Cardiac septum (tissue), 1 donor: Measurements from ENCODE around the gene TTLL11. TPM values are rescaled to one million over a fixed set of nuclear protein-coding genes. Genes with fewer than 3 reads are reported as not detected.
"Not testable (repeated sequence)": the region's sequence is repeated elsewhere in the genome, so short reads cannot be mapped to it uniquely, and the experiment has no call there.

Experiments used
- DNase-seq: peaks from one replicate; pipeline ENCODE4 v3.0.0-alpha.2; 2020; ENCODE audit warnings: low spot score
- intact Hi-C: fragments of 100-400 bp; cut with DNase I; formaldehyde crosslinking; loops from one replicate; pipeline ENCODE4 v1.14.0; 2022
- total RNA-seq: library from RNA; stranded (reverse); fragmentation: NEBNext Ultra II Directional; extraction: Animal tissue kit (Norgen Biotek cat#: 25700); gene quantifications from one replicate; pipeline ENCODE4 v1.2.1, GENCODE V29; 2021
- donor health status: DM: no; HTN: no; CAD: no.

TTLL11 gene
- total RNA-seq, 1 donor from 2014 or later: 12.6 TPM

DNA sequence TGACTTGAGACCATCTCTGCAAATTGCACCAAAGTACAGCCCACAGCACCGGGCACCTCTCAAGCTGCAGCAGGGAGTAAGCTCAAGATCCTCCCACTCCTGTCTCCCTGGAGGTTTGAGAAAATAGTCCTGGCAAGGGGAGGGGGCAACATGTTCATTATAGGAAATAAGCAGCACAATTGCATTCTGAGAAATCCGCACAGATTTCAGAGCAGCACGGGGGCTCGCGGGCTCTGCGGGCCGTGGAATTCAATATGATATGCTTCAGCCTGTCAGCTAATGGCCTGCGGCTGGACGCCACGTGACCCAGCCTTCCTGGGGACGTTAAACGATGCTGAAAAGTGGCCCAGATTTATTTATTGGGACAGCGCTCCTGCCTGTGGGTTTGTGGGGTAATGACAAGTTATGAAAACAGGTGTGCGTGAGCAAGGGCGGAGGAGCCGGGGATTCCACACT, 285.3 kb downstream of the TTLL11 start:
- intact Hi-C loops: no loop called here
- DNase-seq: no peak

DNA sequence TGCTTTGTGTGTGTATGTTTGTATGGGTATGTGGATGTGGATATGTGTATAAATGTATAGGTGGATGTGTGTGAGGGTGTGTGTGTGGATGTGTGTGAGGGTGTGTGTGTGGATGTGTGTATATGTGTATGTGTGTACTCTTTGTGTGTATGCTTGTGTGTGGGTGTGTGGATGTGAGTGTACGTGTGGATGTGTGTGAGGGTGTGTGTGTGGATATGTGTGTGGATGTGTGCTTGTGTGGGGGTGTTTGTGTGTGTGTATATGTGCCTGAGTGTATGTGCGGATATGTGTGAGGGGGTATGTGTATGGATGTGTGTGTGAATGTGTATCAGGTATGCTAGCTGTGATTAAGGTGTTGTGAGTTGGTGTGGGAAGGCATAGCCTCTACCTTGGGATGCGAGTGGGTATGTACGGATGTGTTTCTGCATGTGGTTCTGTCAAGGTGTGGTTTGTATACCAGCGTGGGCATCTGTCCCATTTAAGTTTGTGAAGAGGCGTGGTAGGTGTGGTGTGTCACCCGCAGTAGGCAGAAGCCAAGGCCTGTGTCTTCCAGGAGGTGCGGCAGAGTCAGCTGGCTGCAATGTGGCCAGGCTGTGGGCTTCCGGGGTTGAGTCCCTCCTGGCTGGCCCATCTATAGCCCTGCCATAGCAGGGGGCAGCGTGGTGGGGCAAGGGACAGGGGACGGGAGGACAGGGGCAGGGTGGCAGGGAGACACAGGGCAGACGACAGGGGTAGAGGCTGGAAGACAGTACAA, 285.9 kb downstream of the TTLL11 start:
- no peak for DNase-seq
- intact Hi-C loops: no loop called here

DNA sequence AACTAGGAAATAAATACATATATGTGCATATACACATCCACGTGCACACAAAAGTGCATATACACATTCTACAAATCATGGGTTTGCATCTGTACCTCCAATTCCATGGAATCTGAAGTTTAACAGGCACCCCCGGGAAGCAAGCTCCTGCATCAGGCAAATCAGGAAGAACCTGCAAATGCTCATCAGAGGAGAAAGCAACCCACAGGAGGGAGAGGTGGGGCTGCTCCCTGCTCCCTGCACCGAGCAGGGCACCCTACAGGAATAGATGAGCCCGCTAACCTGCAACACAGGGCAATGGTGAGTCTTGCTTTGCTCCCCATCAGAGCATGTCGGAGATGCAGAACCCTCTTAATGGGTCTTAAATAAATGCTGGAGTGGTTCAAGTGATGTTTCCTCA, 290.4 kb downstream of the TTLL11 start:
- no peak for DNase-seq
- intact Hi-C loops: no loop called here

DNA sequence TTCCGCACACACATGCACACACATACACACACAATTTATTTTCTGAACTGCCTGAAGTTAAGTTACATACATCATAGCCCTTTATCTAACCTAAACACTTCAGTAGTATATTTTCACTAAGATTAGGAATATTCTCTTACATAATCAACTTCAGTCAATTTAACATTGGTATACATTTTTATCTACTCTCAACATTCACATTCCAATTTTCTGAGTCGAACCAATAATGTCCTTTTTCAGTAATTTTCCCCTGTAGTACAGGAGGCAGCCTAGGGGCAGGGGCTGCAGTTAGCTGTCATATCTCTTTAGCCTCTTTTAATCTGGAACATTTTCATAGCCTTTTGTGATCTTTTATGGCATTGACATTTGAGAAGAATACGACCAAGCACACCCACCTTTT, 291.5 kb downstream of the TTLL11 start:
- no peak for DNase-seq
- intact Hi-C loops: no loop called here

DNA sequence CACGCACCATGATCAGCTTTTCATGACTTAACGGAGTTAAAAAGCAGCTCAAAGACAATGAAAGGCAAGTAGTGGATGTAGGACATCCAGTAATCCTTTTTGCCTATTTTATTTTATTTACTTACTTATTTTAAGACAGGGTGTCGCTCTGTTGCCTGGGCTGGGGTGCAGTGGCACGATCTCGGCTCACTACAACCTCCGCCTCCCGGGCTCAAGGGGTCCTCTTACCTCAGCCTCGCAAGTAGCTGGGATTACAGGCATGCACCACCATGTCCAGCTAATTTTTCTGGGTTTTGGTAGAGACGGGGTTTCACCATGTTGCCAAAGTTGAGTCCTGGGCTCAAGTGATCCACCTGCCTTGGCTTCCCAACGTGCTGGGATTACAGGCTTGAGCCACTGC, 292.7 kb downstream of the TTLL11 start:
- intact Hi-C loops: no loop called here

DNA sequence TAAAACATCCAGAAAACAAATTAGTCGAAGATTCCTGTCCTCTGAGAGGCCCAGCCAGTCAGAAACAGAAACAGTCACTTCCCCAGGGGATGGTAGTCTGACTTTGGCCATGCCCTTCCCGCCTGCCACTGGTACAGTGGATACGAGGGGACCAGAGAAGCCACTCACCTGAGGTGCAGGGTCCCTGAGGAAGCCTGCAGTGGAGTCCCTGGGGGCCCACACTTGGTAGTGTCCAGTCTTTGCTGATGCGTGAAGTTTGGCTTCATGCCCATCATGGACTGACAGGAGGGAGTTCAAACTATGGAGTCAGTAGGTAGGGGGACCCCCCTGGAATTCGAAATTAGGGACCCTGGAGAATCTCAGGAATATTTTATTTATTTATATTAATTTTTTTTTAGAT, 294.2 kb downstream of the TTLL11 start:
- intact Hi-C loops: no loop called here
- DNase-seq: no peak

More for the DNA sequence above, 292.7 kb downstream of the TTLL11 start:
- no peak for DNase-seq

DNA sequence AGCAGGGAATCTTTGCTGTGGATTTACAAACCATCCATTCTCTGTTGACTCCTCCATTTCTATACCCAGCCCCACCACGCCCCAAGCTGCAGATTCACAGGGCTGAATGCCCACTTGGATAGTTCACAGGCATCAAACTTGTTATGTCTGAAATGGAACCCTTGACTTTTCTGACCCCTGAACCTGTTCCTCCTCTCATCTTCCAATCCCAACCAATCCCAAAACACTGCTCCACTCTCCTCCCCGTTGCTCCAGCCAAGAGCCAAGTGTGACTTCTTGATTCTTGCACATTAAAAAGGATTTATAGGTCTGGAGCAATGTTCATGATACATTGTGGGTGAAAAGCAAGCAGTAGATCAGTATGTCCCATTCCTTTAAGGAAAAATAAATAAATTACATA, 296.0 kb downstream of the TTLL11 start:
- intact Hi-C loops: no loop called here
- DNase-seq: no peak

DNA sequence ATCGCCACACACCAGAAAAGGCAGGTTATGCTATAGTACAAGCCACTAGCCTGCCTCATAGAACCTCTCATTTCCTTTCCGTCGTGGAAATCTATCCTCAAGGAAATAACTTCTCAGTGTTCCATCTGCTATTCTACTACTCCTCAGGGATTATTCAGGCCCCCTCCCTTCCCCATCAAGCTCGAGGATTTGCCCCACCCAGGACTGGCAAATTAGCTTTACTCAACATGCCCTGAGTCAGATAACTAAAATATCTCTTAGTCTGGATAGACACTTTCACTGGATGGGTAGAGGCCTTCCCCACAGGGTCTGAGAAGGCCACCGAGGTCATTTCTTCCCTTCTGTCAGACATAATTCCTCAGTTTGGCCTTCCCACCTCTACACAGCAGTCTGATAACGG, 298.8 kb downstream of the TTLL11 start:
- intact Hi-C loops: not testable (repeated sequence)

DNA sequence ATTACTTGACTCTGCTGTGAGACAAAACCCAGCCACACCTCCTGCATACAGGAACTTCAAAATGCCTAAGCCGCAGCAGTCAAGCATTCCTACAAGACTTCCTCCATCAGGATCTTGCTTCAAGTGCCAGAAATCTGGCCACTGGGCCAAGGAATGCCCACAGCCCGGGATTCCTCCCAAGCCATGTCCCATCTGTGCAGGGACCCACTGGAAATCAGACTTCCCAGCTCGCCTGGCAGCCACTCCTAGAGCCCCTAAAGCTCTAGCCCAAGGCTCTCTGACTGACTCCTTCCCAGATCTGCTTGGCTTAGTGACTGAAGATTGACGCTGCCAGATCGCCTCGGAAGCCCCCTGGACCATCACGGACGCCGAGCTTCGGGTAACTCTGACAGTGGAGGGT, 300.6 kb downstream of the TTLL11 start:
- DNase-seq, intact Hi-C loops: not testable (repeated sequence)

More for the DNA sequence above, 298.8 kb downstream of the TTLL11 start:
- not testable (repeated sequence) for DNase-seq

DNA sequence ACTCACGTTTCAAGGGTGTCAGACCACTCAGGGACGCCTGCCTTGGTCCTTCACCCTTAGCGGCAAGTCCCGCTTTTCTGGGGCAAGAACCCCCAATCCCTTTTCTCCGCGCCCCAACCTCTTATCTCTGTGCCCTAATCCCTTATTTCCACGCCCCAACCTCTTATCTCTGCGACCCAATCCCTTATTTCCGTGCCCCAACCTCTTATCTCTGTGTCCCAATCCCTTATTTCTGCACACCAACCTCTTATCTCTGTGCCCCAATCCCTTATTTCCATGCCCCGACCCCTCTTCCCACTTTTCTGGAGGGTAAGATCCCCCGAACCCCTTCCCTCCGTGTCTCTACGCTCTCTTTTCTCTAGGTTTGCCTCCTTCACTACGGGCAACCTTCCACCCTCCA, 302.3 kb downstream of the TTLL11 start:
- no peak for DNase-seq
- intact Hi-C loops: no loop called here

DNA sequence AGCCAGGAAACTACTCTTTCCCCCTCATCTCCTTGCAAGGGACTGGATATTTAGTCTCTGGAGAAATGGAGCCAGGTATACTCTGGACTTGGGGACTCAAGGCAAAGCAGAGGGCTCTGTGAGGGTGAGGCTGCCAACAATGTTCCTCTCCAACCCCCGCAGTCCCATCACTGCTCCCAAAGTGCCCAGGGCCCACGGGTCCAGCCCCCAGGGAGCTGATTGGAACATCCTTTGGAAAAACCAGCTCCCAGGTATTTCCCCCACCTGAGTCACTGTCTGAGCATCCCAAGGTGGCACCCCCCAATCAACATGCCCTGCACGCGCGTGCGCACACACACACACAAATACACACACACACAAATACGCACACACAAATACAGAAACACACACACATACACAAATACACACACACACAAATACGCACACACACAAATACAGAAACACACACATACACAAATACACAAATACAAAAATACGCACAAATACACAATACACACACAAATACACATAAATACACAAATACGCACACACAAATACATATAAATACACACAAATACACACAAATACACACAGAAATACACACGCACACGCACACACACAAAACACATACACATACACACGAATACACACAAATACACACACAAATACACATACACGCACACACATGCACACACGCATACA, 304.3 kb downstream of the TTLL11 start:
- DNase-seq: no peak
- intact Hi-C loops: no loop called here

DNA sequence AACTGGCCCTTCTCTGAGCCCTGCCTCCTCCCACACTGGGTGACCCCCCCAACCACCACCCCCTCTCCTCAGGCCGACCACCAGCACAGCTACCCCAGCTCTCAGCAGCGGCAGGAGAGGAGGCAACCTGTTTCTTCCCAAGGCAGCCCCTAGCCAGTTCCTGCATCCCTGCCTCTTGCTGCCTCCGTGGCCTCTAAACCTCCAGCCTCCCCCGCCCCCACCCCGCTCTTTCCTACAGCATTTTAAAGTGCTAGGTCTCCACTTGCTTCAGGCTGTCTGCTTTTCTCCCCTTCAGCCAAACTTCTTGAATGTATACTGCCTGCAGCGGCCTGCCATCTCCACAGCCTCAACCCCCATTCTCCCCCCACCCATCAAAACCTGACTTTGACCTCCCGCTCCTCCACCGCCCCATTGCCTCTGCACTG, 306.1 kb downstream of the TTLL11 start:
- no peak for DNase-seq
- intact Hi-C loops: no loop called here

DNA sequence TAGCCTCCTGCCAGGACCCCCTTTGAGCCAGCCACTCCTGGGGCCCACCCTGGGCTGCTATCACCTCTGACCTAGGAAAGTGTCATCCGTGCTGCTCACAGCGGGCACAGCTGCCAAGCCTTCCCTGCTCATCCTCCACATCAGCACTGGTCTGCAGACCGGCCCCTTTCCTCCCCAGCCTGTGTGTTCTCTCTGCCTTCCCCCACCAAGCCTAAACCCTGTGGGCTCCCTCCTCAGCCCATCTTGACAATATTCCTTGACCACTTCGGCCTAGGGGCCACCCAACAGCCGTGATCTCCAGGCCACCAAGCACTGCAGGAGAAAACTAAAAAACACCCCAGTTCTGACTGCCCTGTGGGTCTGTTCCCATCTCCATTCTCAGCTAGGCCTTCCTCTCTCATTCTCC, 306.6 kb downstream of the TTLL11 start:
- intact Hi-C loops: no loop called here
- no peak for DNase-seq

DNA sequence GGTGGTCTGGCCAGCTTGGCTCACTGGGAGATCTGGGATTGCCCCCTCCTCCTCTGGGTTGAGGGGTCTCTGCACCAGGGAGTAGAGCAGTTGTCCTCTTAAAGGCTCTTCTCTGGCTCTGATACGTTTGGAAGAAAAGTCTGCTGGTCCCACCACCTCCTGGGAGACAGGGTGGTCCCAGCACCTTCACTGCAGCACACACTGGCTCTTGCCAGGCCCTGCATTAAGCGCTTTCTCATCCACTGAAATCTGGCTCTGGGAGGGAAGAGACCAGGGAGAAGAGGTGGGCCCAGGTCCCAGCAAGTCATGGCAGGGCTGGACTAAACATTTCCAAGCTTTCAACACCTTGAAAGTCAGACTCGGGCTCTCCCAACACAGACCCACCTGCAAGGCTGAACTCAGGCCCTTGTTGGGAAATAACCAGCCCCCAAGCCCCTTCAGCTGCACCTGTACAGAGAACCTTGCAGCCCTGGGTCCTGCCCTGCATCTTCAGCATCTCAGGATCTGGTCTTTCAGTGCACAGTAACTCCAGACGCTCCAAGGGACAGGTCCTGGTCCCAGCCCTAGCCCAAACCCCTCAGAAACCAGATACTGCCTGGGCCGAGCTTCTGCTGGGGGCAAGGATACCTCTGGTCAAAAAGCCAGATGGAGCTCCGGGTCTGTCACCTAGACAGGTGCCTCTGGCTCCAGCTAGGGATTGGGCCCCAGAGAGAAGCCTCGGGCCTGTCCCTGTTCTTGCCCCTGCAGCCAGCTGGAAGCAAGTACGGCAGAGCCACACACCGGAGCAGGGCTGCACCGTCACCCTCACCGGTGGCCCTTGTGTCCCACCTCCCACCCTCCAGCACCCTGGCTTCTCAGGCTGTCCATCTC, 307.2 kb downstream of the TTLL11 start:
- intact Hi-C loops: no loop called here
- DNase-seq: no peak

DNA sequence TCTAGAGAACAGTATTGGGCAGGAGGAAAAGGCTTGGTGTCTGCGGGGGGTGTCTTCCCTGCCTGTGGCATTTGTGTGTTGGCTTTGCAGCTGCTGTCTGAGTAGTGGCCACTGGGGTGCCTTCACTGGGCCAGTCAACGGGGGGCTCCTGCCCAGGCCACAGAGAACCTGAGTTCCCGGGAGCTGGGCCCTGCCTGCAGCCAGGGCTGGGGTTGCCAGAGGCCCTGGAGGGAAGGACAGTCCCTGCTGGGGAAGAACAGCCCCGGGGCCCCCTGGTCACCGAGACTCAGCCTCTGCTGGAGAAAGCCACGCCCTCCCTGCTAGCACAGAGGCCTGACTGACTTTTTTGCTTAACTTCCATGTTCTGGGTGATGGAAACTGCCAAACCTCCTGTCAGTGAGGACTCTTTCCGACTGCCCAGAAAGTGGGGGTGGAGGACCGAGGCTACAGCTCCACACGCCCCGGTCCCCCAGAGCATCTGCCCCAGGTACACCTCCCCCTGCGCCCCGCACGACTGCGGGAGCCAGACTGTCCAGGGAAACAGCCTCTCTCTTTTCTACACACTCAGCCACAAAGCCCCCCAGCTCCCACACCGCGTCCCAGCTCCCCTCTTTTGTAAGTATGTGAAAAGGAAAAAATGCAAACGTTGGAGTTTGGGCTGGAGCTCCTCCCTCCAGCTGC, 308.2 kb downstream of the TTLL11 start:
- DNase-seq: no peak
- intact Hi-C loops: no loop called here

DNA sequence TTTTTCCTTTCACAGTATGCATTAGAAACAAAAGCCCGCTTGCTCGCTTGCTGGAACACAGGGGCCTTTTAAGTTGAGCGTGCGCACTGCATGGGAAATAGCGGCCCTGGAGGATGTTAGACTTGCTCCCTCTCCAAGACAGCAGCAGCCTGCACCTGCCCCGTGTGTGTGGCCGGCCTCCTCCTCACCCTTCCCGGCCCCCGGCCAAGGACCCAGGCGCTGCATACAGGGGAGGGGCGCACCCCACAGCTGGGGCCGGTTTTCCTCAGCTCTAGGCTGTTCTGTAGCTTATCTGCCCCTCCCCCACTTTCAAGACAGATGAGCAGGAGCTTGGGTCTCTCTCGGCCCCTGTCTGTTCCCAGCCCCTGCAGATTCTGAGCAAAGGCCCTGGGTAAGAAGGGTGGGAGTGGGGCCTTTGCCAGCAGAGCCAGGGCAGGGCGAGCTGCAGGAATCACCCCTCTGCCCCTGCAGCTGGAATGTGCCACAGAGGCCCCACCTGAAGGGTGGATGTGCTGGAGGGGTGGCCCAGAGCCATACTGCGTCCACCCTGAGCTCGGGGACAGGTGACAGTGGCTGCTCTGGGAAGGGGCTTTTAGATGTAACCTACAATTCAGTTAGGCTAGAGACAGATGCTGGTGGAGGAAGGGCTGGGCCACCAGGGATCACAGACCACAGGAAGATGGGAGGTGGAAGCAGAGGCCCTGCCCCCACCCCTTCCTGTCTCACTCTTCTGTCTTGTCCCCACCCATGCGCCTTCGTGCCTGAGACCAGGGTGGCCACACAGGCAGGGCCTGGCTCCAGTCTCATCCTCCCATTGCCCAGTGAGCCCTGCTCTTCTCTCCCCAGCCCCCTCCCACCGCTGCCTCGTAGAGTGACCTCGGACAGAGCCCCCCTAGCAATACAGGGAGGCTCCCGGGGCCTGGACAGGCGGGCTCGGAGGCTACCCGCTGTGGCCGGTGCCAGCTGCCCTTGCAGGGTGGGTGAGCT, 309.3 kb downstream of the TTLL11 start:
- DNase-seq: no peak
- intact Hi-C loops: no loop called here

DNA sequence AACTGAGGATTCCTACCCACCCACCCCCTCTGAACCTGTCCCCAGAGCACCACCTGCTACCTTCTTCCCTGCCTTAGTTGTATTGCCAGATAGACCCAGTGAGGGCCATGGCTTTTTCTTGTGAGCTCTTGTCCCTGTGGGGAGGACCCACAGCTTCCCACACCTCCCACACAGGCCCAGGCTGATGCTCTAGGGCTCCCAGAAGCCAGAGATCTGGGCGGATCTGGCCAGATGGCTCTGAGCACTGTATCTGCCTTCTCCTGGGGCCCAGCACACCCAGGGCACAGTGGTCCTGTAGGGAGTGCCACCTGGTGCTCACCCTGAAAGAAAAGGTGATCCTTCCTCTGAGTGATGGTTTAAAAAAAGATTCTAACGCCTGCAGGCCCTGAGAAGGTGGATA, 310.0 kb downstream of the TTLL11 start:
- DNase-seq: no peak
- intact Hi-C loops: no loop called here

DNA sequence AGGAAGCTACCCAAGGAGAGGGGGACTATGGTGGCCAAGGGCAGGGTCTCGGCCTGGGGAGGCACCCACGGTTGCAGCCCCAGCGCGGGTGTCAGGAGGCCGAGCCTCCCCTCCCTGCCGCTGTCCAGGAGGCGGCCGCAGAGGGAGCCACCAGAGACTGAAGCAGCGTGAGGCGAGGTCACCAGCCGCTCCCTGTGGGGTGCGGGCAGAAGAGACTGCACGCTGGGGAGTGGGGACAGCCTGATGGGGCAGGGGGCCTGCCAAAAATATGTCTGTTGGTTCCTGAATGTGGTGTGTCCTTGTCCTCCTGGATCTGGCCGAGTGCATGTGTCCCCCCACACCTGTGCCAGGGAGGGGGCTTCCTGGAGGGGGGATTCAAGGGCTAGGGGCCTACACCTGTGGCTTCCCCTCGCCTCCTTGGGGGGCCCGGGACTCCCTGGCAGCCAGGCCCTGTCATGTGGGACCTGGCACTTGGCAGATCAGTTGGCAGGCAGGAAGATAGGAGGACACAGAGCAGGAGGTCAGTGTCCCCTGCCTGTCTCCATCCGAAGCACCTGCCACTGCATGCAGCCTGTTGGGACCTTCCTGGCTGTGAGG, 310.5 kb downstream of the TTLL11 start:
- DNase-seq: no peak

More for the DNA sequence above, 310.5 kb downstream of the TTLL11 start:
- intact Hi-C loops: no loop called here
